Adrenal gland (tissue), 5 donors: ENCODE measurements around the gene QTRT2.

Experiments
- CTCF ChIP-seq, 6 experiments: fragments of 450-650 bp in 4 of 6; fragments of 200-600 bp in 2 of 6; sonication (generic) in 1 of 6; IDR thresholded peaks; 1 replicate in 5 of 6; 2 replicates in 1 of 6; pipeline versions ENCODE4 v1.5.1 to v1.8.0; 2016 to 2021; ENCODE audit warnings: antibody characterized with exemption in 6 of 6, mild to moderate bottlenecking in 2 of 6, moderate library complexity in 1 of 6
- POLR2A ChIP-seq, 2 donors: fragments of 450-650 bp; IDR thresholded peaks; one replicate each; pipeline ENCODE4 v1.6.1; 2017; ENCODE audit warnings: antibody characterized with exemption in 2 of 2, mild to moderate bottlenecking in 2 of 2, moderate library complexity in 1 of 2
- donor health status: DM: no; HTN: no; CAD: no.

GRCh38 chr3:114034787-114035545 lies 21.6 kb upstream of the QTRT2 start:
- no peak for TF ChIP-seq POLR2A (IDR thresholded peaks at IDR 0.05)
- TF ChIP-seq CTCF (IDR thresholded peaks at IDR 0.05): no peak
